Kidney epithelial cell (primary cell): ENCODE measurements around the gene ADAMTS4. TPM values are rescaled to one million over a fixed set of nuclear protein-coding genes. Genes with fewer than 3 reads are reported as not detected.

Experiments used
- DNase-seq: peaks from one replicate; pipeline ENCODE4 v3.0.0-alpha.2; 2010; ENCODE audit warnings: low read depth
- H3K27me3 ChIP-seq: 2 replicates; pipeline ENCODE4 v1.6.0; 2011; ENCODE audit warnings: low read length; ENCODE audit not compliant: control insufficient read depth, insufficient read depth
- H3K36me3 ChIP-seq: 2 replicates; pipeline ENCODE4 v1.5.1; 2011; ENCODE audit warnings: low read length; ENCODE audit not compliant: control insufficient read depth, insufficient read depth
- H3K4me3 ChIP-seq: 2 replicates; pipeline ENCODE4 v1.5.1; 2011; ENCODE audit warnings: low read depth, mild to moderate bottlenecking, control low read depth, low read length
- total RNA-seq: library from RNA; depleted of rRNA; stranded (reverse); fragments of >200 nt; gene quantifications from 2 replicates; pipeline ENCODE4 v1.2.3, GENCODE V29; 2015
- TF ChIP-seq, protein P1 (sequence below): IDR thresholded peaks from 2 replicates; pipeline ENCODE4 v1.5.1; 2011; ENCODE audit warnings: mild to moderate bottlenecking, moderate library complexity, low read length, control low read depth, inconsistent platforms; ENCODE audit not compliant: insufficient read depth, poor library complexity, severe bottlenecking

Gene ADAMTS4
- total RNA-seq, 1 donor from 2014 or later = 0.33 TPM

DNA sequence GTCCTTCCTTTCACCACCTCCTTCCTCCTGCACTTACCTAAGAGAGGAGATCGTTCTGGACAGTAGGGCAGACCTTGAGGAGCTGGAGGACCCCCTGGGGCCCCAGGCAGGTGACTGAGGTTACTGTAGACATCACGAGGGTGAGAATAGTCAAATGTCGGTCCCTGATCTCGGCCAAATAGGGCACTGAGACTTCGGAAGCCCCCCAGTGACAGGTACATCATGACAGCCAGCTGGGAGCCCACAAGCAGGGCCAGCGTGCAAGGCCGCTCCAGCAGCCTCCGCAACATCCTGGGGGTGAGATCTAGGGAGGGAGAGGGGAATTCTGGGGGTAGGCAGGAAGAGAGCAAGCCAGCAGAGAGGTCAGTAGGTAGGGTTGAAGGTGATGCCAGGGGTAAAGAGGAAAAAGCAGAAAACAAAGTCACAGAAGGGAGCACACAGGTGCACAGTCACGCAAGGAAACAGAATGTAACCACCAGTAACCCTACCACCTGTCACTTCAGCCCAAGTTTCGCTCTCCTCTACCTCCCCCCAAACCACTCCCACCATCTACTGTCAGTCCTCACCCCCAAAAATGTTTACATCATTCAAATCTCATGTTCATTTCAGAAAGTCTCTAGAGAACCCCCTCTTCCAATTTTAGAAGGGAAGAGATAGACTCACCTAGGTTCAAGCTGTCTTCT is 22.9 kb downstream of the ADAMTS4 start:
- Histone ChIP-seq H3K27me3 (no peaks in the 10 kb centered on the region), H3K36me3 (peaks cover 2% of the 10 kb centered on the region), H3K4me3 (no peak overlapping the region)
- TF ChIP-seq, protein P1, sequence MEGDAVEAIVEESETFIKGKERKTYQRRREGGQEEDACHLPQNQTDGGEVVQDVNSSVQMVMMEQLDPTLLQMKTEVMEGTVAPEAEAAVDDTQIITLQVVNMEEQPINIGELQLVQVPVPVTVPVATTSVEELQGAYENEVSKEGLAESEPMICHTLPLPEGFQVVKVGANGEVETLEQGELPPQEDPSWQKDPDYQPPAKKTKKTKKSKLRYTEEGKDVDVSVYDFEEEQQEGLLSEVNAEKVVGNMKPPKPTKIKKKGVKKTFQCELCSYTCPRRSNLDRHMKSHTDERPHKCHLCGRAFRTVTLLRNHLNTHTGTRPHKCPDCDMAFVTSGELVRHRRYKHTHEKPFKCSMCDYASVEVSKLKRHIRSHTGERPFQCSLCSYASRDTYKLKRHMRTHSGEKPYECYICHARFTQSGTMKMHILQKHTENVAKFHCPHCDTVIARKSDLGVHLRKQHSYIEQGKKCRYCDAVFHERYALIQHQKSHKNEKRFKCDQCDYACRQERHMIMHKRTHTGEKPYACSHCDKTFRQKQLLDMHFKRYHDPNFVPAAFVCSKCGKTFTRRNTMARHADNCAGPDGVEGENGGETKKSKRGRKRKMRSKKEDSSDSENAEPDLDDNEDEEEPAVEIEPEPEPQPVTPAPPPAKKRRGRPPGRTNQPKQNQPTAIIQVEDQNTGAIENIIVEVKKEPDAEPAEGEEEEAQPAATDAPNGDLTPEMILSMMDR = no peak
- DNase-seq = no peak

DNA sequence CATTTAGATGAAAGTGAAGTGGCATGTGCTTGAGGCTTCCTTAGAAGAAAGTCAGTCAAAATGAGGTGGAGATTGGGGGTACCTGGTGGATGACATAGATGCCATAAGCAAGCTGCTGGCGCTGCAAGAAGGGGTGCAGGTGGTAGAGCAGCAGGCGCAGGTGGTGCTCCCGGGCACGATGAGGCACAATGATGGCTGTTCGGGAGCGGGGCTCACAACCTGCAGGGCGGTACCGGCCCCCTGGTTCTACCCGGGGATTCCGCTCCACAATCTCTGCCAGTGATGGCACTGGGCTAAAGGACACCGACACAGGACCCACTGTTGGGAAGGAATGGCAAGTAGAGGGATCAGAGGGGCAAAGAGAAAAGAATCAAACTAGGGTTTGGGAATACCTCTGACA is 23.9 kb downstream of the ADAMTS4 start:
- TF ChIP-seq, protein P1 = no peak
- DNase-seq = no peak
- Histone ChIP-seq H3K27me3 (no peaks in the 10 kb centered on the region), H3K4me3 (no peak overlapping the region), H3K36me3 (peaks cover 2% of the 10 kb centered on the region)

DNA sequence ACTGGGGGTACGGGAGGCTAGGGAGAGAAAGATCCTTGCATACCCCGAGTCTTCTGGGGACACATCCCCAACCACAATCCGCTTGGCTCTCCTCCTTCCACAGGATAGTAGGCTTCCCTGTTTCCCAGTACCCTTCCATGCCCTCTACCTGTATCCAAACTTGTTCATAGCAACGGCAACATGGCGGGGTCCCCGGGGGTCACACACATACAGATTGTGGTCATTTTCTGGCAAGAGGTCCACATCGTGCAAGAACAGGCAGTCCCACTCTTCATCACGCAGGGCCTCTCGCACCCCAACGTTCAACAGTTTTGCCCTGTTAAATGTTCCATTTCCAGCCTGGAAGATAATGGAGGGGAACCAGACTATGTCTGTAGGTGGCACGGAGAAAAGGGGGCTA is 25.1 kb downstream of the ADAMTS4 start:
- no peaks in the 10 kb centered on the region for H3K27me3 ChIP-seq
- peaks cover 3% of the 10 kb centered on the region for H3K36me3 ChIP-seq
- TF ChIP-seq, protein P1 = no peak
- no peak overlapping the region for H3K4me3 ChIP-seq
- no peak for DNase-seq

DNA sequence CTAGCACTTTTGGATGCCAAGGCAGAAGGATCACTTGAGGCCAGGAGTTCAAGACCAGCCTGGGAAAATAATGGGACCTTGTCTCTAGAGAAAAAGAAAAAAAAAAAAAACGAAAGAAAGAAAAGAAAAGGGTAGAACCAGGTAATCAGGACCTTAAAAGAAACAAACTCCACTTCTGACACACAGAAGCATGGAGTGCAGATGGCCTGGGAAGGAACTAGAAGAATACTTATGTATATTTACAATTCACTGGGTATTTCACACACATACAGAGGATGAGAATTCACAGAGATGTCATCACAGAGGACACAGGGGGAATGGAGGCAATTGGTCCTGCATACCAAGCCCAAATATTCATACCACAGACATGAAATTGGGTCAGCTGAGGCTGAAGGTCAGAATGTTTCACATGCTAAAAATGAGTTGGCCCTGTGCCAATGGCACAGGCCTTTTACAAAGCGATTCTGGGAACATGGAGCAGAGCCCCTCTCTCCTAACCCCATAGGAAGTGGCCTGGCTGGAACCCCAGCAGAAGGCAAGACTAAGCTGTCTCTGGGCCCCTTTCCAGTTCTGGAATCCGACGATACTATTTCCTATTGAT is 26.0 kb downstream of the ADAMTS4 start:
- no peak overlapping the region for H3K4me3 ChIP-seq
- DNase-seq = no peak
- H3K36me3 ChIP-seq = peaks cover 3% of the 10 kb centered on the region
- no peaks in the 10 kb centered on the region for H3K27me3 ChIP-seq
- TF ChIP-seq, protein P1 = no peak

DNA sequence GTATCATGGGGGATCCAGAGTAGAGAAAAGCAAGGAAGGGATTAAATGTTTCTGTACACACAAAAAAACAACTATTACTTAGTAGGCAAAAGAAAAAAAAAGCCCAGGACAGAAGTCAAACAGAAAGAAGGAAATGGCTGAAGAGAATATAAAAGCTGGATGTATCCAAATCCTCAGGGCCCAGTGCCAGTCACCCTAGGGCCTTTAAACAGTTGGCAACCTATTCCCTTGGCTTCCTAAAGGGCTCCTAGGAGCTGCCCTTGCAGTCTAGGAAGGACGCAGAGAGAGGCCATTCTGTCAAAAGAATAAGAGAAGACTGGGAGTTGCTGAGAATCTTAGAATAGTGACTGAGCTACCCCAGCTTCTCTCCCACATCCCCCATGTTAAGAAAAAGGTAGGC is 26.5 kb downstream of the ADAMTS4 start:
- H3K27me3 ChIP-seq = no peaks in the 10 kb centered on the region
- H3K4me3 ChIP-seq = no peak overlapping the region
- peaks cover 3% of the 10 kb centered on the region for H3K36me3 ChIP-seq
- DNase-seq = no peak
- TF ChIP-seq, protein P1 = no peak

DNA sequence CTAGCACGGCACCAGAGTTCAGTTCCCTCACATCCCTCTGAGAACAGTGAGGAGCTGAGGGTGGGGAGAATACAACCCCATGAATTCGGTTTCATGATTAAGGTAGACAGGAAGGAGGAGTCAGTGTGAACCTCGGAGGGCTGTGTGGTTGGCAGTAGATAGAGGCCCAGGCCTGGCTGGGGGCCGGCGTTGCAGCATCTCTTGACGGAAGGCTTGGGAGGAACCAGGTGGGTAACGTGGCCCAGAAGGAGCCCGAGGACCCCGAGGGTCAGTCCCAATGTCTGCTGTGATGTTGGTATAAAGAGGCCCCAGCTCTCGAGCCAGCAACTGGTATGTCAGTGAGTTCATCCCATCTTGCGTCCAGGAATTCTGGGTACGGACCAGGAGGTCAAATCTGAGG is 27.2 kb downstream of the ADAMTS4 start:
- Histone ChIP-seq H3K27me3 (no peaks in the 10 kb centered on the region), H3K4me3 (no peak overlapping the region), H3K36me3 (peaks cover 3% of the 10 kb centered on the region)
- TF ChIP-seq, protein P1 = no peak
- no peak for DNase-seq
